ENCODE data around the gene GABARAP.

Gene GABARAP

GRCh38 chr17:7281074-7281952 is 39.1 kb upstream of the GABARAP start, which contains the start of gene SLC2A4:
Gene SLC2A4, plus strand, starts transcription at chr17:7281718. Its CDS starts 217 bp downstream, at chr17:7281935.
- Histone ChIP-seq H3F3A (ENCODE audit: control insufficient read depth, insufficient read depth) (peaks cover 3% of the 10 kb centered on the region; the same call in 1 of the 2 replicates), H3K27ac (ENCODE audit: low read depth, low read length) (no peak within 1 kb of the TSS), H3K4me3 (ENCODE audit: low read length) (peak within 1 kb of the TSS; percentile 73), H3K9me3 (ENCODE audit: control insufficient read depth, insufficient read depth, low read length) (no peaks in the 10 kb centered on the region), H4K20me1 (ENCODE audit: control insufficient read depth, insufficient read depth, low read depth, low read length) (no peaks in the 10 kb centered on the region), H3K36me3 (ENCODE audit: control insufficient read depth, low read length) (no peaks in the 10 kb centered on the region), H3K9me2 (replicated peaks; ENCODE audit: control insufficient read depth, low read length) (no peaks in the 10 kb centered on the region), H3K4me1 (ENCODE audit: control insufficient read depth, low read length) (peaks cover 26% of the 10 kb centered on the region), H3K4me2 (ENCODE audit: low read length) (peak within 1 kb of the TSS; percentile 92), H3K79me2 (ENCODE audit: control insufficient read depth, low read length) (no peaks in the 10 kb centered on the region), H3K27me3 (ENCODE audit: control insufficient read depth, low read length) (peaks cover 24% of the 10 kb centered on the region)
- TF ChIP-seq, protein P1, sequence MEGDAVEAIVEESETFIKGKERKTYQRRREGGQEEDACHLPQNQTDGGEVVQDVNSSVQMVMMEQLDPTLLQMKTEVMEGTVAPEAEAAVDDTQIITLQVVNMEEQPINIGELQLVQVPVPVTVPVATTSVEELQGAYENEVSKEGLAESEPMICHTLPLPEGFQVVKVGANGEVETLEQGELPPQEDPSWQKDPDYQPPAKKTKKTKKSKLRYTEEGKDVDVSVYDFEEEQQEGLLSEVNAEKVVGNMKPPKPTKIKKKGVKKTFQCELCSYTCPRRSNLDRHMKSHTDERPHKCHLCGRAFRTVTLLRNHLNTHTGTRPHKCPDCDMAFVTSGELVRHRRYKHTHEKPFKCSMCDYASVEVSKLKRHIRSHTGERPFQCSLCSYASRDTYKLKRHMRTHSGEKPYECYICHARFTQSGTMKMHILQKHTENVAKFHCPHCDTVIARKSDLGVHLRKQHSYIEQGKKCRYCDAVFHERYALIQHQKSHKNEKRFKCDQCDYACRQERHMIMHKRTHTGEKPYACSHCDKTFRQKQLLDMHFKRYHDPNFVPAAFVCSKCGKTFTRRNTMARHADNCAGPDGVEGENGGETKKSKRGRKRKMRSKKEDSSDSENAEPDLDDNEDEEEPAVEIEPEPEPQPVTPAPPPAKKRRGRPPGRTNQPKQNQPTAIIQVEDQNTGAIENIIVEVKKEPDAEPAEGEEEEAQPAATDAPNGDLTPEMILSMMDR (IDR thresholded peaks at IDR 0.05; ENCODE audit: low read depth, low read length, poor library complexity, severe bottlenecking) = no peak
- no peak for TF ChIP-seq EZH2phosphoT487 (IDR thresholded peaks at IDR 0.05; ENCODE audit: borderline replicate concordance, low read length)

GRCh38 chr17:7280519-7281073 is 38.3 kb upstream of the GABARAP start:
- Histone ChIP-seq H3K9me3 (ENCODE audit: control insufficient read depth, insufficient read depth, low read length) (no peaks in the 10 kb centered on the region), H3F3A (ENCODE audit: control insufficient read depth, insufficient read depth) (peaks cover 3% of the 10 kb centered on the region; the same call in 1 of the 2 replicates), H4K20me1 (ENCODE audit: control insufficient read depth, insufficient read depth, low read depth, low read length) (no peaks in the 10 kb centered on the region), H3K36me3 (ENCODE audit: control insufficient read depth, low read length) (no peaks in the 10 kb centered on the region), H3K27ac (ENCODE audit: low read depth, low read length) (no peak overlapping the region), H3K4me3 (ENCODE audit: low read length) (peak overlapping the region; percentile 73), H3K4me1 (ENCODE audit: control insufficient read depth, low read length) (peaks cover 26% of the 10 kb centered on the region), H3K79me2 (ENCODE audit: control insufficient read depth, low read length) (no peaks in the 10 kb centered on the region), H3K9me2 (replicated peaks; ENCODE audit: control insufficient read depth, low read length) (no peaks in the 10 kb centered on the region), H3K27me3 (ENCODE audit: control insufficient read depth, low read length) (peaks cover 19% of the 10 kb centered on the region), H3K4me2 (ENCODE audit: low read length) (peak overlapping the region; percentile 92)
- TF ChIP-seq, protein P1 (IDR thresholded peaks at IDR 0.05; ENCODE audit: low read depth, low read length, poor library complexity, severe bottlenecking) = peak; percentile 93
- no peak for TF ChIP-seq EZH2phosphoT487 (IDR thresholded peaks at IDR 0.05; ENCODE audit: borderline replicate concordance, low read length)

GRCh38 chr17:7279448-7279847 is 37.2 kb upstream of the GABARAP start:
- no peaks in the 10 kb centered on the region for H4K20me1 ChIP-seq (ENCODE audit: control insufficient read depth, insufficient read depth, low read depth, low read length)
- TF ChIP-seq EZH2phosphoT487 (IDR thresholded peaks at IDR 0.05; ENCODE audit: borderline replicate concordance, low read length) = no peak
- TF ChIP-seq, protein P1 (IDR thresholded peaks at IDR 0.05; ENCODE audit: low read depth, low read length, poor library complexity, severe bottlenecking) = no peak
- H3K79me2 ChIP-seq (ENCODE audit: control insufficient read depth, low read length) = no peaks in the 10 kb centered on the region
- no peaks in the 10 kb centered on the region for H3K36me3 ChIP-seq (ENCODE audit: control insufficient read depth, low read length)
- H3K9me3 ChIP-seq (ENCODE audit: control insufficient read depth, insufficient read depth, low read length) = no peaks in the 10 kb centered on the region
- peaks cover 18% of the 10 kb centered on the region for H3K27me3 ChIP-seq (ENCODE audit: control insufficient read depth, low read length)
- H3K27ac ChIP-seq (ENCODE audit: low read depth, low read length) = no peak overlapping the region
- peaks cover 3% of the 10 kb centered on the region; the same call in 1 of the 2 replicates for H3F3A ChIP-seq (ENCODE audit: control insufficient read depth, insufficient read depth)
- H3K9me2 ChIP-seq (replicated peaks; ENCODE audit: control insufficient read depth, low read length) = no peaks in the 10 kb centered on the region
- no peak overlapping the region for H3K4me2 ChIP-seq (ENCODE audit: low read length)
- H3K4me3 ChIP-seq (ENCODE audit: low read length) = no peak overlapping the region
- peaks cover 26% of the 10 kb centered on the region for H3K4me1 ChIP-seq (ENCODE audit: control insufficient read depth, low read length)

All from DOHH2 (cell line).